ENCODE results near the gene NRP1.

Gene NRP1

GRCh38 chr10:33288127-33288526 is 46.3 kb downstream of the NRP1 start:
- DNase-seq: no peak

- no peak for DNase-seq
These were observed 47.4 kb downstream of the NRP1 start for GRCh38 chr10:33287112-33287511.

GRCh38 chr10:33286157-33286934 is 48.1 kb downstream of the NRP1 start:
- DNase-seq: no peak

GRCh38 chr10:33284945-33285344 is 49.5 kb downstream of the NRP1 start:
- DNase-seq: no peak

- no peak for DNase-seq
These were observed 54.5 kb downstream of the NRP1 start for GRCh38 chr10:33279811-33280602.

- no peak for DNase-seq
These were observed 55.2 kb downstream of the NRP1 start for GRCh38 chr10:33279276-33279675.

- no peak for DNase-seq
These were observed 56.3 kb downstream of the NRP1 start for GRCh38 chr10:33278198-33278597.

- no peak for DNase-seq
These were observed 57.3 kb downstream of the NRP1 start for GRCh38 chr10:33277135-33277536.

GRCh38 chr10:33276282-33276923 is 58.1 kb downstream of the NRP1 start:
- no peak for DNase-seq

- no peak for DNase-seq
These were observed 60.2 kb downstream of the NRP1 start for GRCh38 chr10:33274096-33274785.

- DNase-seq: no peak
These were observed 61.0 kb downstream of the NRP1 start for GRCh38 chr10:33273295-33274002.

- no peak for DNase-seq
These were observed 61.8 kb downstream of the NRP1 start for GRCh38 chr10:33272635-33273034.

GRCh38 chr10:33271969-33272583 is 62.4 kb downstream of the NRP1 start:
- no peak for DNase-seq

GRCh38 chr10:33270971-33271370 is 63.5 kb downstream of the NRP1 start:
- DNase-seq: no peak

GRCh38 chr10:33267708-33268107 is 66.8 kb downstream of the NRP1 start:
- no peak for DNase-seq

- no peak for DNase-seq
These were observed 68.8 kb downstream of the NRP1 start for GRCh38 chr10:33265621-33266020.

- no peak for DNase-seq
These were observed 71.0 kb downstream of the NRP1 start for GRCh38 chr10:33263453-33263852.

- no peak for DNase-seq
These were observed 71.6 kb downstream of the NRP1 start for GRCh38 chr10:33262871-33263270.

- no peak for DNase-seq
These were observed 73.9 kb downstream of the NRP1 start for GRCh38 chr10:33260403-33261149.

- no peak for DNase-seq
These were observed 75.5 kb downstream of the NRP1 start for GRCh38 chr10:33258967-33259366.

GRCh38 chr10:33257439-33258080 is 76.9 kb downstream of the NRP1 start:
- no peak for DNase-seq
